Measurements from ENCODE around the gene CHPT1.

- no peak for TF ChIP-seq MXI1 (IDR thresholded peaks at IDR 0.05; ENCODE audit: low read depth, low read length)
- TF ChIP-seq CTCF (IDR thresholded peaks at IDR 0.05) = no peak
- TF ChIP-seq RFX5 (IDR thresholded peaks at IDR 0.05; ENCODE audit: low read length) = no peak
These were observed 52.7 kb downstream of the CHPT1 start for GRCh38 chr12:101750152-101750551.

Measured in SK-N-SH (cell line).